ENCODE results near the gene DAND5.

The DAND5 gene

DNA sequence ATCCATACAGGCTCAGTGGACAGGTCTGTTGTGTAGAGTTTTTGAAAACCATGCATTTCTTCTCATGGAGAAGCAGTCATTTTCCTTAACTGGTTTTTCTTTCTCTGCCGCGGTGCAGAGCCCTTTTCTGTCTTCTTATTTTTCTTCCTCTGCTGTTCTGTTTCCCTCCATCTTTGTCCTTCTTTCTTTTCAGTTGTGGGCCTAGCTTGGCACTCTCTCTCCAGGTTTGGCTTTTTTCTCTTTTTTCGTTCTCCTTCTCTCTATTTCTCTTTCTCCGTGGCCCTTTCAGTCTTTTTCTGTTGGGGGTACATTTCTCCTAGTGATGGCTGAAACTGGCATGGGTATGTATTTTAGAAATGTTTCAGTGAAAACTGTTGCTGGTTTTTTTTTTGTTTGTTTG, 50.0 kb downstream of the DAND5 start:
- in situ Hi-C loops (cut with MboI; ENCODE audit: low sequenced_read_pairs), result no loop called here

DNA sequence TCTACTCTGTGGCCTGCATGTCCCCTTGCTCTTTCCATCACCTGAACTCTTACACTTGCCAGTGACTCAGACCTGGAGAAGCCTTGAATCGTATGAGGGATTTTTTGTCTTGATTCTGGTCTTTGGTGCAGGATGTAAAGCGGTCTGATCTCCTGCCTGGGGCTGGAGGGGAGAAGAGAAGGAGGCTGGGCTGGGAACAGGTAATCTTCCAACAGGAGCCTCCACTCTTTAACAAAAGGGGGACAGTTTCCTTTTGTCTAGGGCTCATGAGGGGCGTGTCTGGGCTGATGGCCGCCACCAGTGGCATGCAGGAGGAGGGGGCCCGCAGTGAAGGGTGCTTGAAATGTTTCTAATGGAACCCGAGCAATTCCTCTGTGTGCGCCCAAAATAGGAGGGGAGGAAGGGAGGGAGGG, 50.6 kb downstream of the DAND5 start:
- in situ Hi-C loops (cut with MboI; ENCODE audit: low sequenced_read_pairs), result no loop called here

DNA sequence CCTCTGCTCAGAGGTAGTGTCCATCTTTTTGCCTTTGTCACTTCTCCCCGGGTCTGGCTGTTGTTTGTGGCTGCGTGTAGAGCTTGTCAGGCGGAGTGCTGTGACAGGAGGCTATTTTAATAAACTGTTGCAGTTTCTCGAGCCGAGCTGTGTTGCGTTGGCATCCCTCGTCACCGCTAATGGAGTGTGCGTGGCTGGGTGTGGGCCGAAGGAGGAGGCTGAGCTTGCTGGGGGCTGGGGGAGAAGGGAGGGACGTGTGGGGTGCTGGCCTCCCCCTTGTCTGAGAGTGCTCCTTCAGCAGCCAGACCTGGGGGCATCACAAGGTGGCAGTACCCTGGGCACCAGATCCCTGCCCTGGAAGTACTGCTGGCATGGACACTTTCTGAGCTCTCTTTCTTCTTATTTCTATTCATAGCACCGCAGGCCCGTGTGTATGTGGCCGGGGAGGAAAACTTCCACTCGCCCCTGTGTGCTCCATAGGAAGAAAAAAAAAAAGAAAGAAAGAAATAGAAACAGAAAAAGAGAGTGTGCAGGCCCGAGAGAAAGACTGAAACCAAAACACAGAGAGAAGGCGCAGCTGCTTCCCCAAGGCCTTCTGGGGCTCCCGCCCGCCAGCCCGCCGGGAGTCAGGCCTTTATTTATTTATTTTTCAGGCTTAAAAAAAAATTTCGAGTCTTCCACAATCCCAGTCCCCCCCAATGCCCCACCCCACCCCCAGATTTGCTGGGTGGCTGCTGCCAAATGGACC, 52.9 kb downstream of the DAND5 start:
- in situ Hi-C loops (cut with MboI; ENCODE audit: low sequenced_read_pairs), result no loop called here

DNA sequence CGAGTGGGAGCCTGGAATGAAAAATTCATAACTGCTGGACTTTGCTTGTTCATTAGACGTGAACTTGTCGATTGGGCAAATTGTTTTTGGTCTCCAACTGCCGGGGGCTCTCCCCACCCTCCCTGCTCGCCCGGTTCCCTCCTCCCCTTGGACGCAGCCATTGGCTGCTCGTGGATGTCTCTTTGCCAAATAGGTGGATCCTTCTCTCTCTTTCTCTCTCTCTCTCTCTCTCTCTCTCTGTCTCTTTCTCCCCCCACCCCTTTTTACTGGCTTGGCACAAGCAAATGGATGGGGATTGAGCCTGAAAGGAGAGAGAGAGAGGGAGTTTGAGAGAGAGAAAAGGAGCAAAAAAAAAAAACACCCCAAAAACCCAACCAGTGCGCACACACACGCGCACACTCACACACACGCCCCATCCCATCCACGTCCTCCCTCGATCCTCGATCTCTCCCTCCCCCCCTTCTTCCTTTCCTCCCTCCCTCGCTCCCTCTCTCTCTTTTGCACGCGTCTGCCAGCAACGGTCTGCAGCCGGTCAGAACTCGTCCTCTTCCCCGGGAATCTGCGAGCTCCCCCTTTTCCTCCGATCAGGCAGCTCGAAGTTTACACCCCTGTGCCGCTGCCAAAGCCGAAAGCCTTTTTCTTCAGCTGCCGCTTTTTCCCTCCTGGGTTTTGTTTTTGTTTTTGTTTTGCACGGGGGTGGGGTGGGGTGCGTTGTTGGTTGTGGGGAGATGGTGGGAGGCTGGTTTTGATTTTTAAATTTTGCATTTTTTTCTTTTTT, 53.7 kb downstream of the DAND5 start:
- in situ Hi-C loops (cut with MboI; ENCODE audit: low sequenced_read_pairs), result no loop called here

DNA sequence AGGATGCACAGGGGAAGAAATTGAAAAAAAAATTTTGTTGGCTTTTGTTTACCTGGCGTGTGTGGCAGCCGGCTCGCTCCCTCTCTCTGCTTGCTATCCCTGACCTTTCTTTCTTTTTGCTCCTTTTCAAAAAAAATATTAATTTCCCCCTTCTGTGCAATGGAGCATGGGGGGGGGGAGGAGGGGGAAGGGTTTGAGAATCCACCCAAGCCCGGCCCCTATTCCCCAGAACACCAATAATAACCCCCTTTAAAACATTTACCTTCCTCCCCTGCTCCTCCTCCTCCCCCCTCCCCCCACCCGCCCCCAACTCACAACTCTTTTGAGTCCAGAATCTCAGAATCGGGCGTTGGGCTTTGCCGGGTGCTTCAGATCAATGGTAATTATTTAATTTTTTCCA, 54.3 kb downstream of the DAND5 start:
- in situ Hi-C loops (cut with MboI; ENCODE audit: low sequenced_read_pairs), result no loop called here

Data from hTERT RPE-1 (cell line).